ENCODE data around the gene DGKD.

Gene DGKD

GRCh38 chr2:233490831-233491230, 136.5 kb downstream of the DGKD start:
- no peak overlapping the region for H3K4me3 ChIP-seq (ENCODE audit: low read length)
- H2AFZ ChIP-seq (ENCODE audit: low read depth, low read length): no peak overlapping the region
- H3K9me3 ChIP-seq (ENCODE audit: low read length): no peaks in the 10 kb centered on the region
- peaks cover 21% of the 10 kb centered on the region for H3K36me3 ChIP-seq (ENCODE audit: insufficient read depth, low read length)
- no peaks in the 10 kb centered on the region for H3K27me3 ChIP-seq (ENCODE audit: insufficient read depth, low read length)
- no peaks in the 10 kb centered on the region for H3K4me1 ChIP-seq (ENCODE audit: insufficient read depth, low read length)

- Histone ChIP-seq H3K4me1 (ENCODE audit: insufficient read depth, low read length) (no peaks in the 10 kb centered on the region), H3K9me3 (ENCODE audit: low read length) (no peaks in the 10 kb centered on the region), H3K4me3 (ENCODE audit: low read length) (no peak overlapping the region), H3K27me3 (ENCODE audit: insufficient read depth, low read length) (no peaks in the 10 kb centered on the region), H2AFZ (ENCODE audit: low read depth, low read length) (no peak overlapping the region), H3K36me3 (ENCODE audit: insufficient read depth, low read length) (peaks cover 20% of the 10 kb centered on the region)
Measured at GRCh38 chr2:233491326-233491725, 137.0 kb downstream of the DGKD start.

GRCh38 chr2:233492078-233492477, 137.8 kb downstream of the DGKD start:
- Histone ChIP-seq H3K27me3 (ENCODE audit: insufficient read depth, low read length) (no peaks in the 10 kb centered on the region), H3K4me1 (ENCODE audit: insufficient read depth, low read length) (no peaks in the 10 kb centered on the region), H2AFZ (ENCODE audit: low read depth, low read length) (no peak overlapping the region), H3K9me3 (ENCODE audit: low read length) (no peaks in the 10 kb centered on the region), H3K4me3 (ENCODE audit: low read length) (no peak overlapping the region), H3K36me3 (ENCODE audit: insufficient read depth, low read length) (peaks cover 20% of the 10 kb centered on the region)

GRCh38 chr2:233492751-233493150, 138.5 kb downstream of the DGKD start:
- Histone ChIP-seq H3K36me3 (ENCODE audit: insufficient read depth, low read length) (peaks cover 20% of the 10 kb centered on the region), H3K27me3 (ENCODE audit: insufficient read depth, low read length) (no peaks in the 10 kb centered on the region), H3K9me3 (ENCODE audit: low read length) (no peaks in the 10 kb centered on the region), H3K4me3 (ENCODE audit: low read length) (no peak overlapping the region), H3K4me1 (ENCODE audit: insufficient read depth, low read length) (no peaks in the 10 kb centered on the region), H2AFZ (ENCODE audit: low read depth, low read length) (no peak overlapping the region)

- peaks cover 16% of the 10 kb centered on the region for H3K36me3 ChIP-seq (ENCODE audit: insufficient read depth, low read length)
- H2AFZ ChIP-seq (ENCODE audit: low read depth, low read length): no peak overlapping the region
- no peaks in the 10 kb centered on the region for H3K27me3 ChIP-seq (ENCODE audit: insufficient read depth, low read length)
Measured at GRCh38 chr2:233495503-233496496, 141.5 kb downstream of the DGKD start.

GRCh38 chr2:233497692-233498091, 143.4 kb downstream of the DGKD start:
- Histone ChIP-seq H3K36me3 (ENCODE audit: insufficient read depth, low read length) (peaks cover 11% of the 10 kb centered on the region), H2AFZ (ENCODE audit: low read depth, low read length) (no peak overlapping the region), H3K4me3 (ENCODE audit: low read length) (no peak overlapping the region), H3K4me1 (ENCODE audit: insufficient read depth, low read length) (no peaks in the 10 kb centered on the region), H3K9me3 (ENCODE audit: low read length) (peaks cover 5% of the 10 kb centered on the region), H3K27me3 (ENCODE audit: insufficient read depth, low read length) (no peaks in the 10 kb centered on the region)

More at GRCh38 chr2:233495503-233496496, 141.5 kb downstream of the DGKD start:
- no peaks in the 10 kb centered on the region for H3K9me3 ChIP-seq (ENCODE audit: low read length)
- no peaks in the 10 kb centered on the region for H3K4me1 ChIP-seq (ENCODE audit: insufficient read depth, low read length)
- H3K4me3 ChIP-seq (ENCODE audit: low read length): no peak overlapping the region

GRCh38 chr2:233498126-233498525, 143.8 kb downstream of the DGKD start:
- Histone ChIP-seq H2AFZ (ENCODE audit: low read depth, low read length) (no peak overlapping the region), H3K9me3 (ENCODE audit: low read length) (peaks cover 5% of the 10 kb centered on the region), H3K4me1 (ENCODE audit: insufficient read depth, low read length) (no peaks in the 10 kb centered on the region), H3K4me3 (ENCODE audit: low read length) (no peak overlapping the region), H3K27me3 (ENCODE audit: insufficient read depth, low read length) (no peaks in the 10 kb centered on the region), H3K36me3 (ENCODE audit: insufficient read depth, low read length) (peaks cover 7% of the 10 kb centered on the region)

- H3K36me3 ChIP-seq (ENCODE audit: insufficient read depth, low read length): peaks cover 4% of the 10 kb centered on the region
- no peak overlapping the region for H3K4me3 ChIP-seq (ENCODE audit: low read length)
- H3K9me3 ChIP-seq (ENCODE audit: low read length): peaks cover 5% of the 10 kb centered on the region
- H2AFZ ChIP-seq (ENCODE audit: low read depth, low read length): no peak overlapping the region
- H3K4me1 ChIP-seq (ENCODE audit: insufficient read depth, low read length): no peaks in the 10 kb centered on the region
- H3K27me3 ChIP-seq (ENCODE audit: insufficient read depth, low read length): no peaks in the 10 kb centered on the region
Measured at GRCh38 chr2:233499928-233500327, 145.6 kb downstream of the DGKD start.

GRCh38 chr2:233501198-233502076, 147.1 kb downstream of the DGKD start:
- H3K4me1 ChIP-seq (ENCODE audit: insufficient read depth, low read length): no peaks in the 10 kb centered on the region
- peaks cover 6% of the 10 kb centered on the region for H3K36me3 ChIP-seq (ENCODE audit: insufficient read depth, low read length)
- no peaks in the 10 kb centered on the region for H3K27me3 ChIP-seq (ENCODE audit: insufficient read depth, low read length)
- no peak overlapping the region for H2AFZ ChIP-seq (ENCODE audit: low read depth, low read length)
- H3K4me3 ChIP-seq (ENCODE audit: low read length): no peak overlapping the region
- peaks cover 5% of the 10 kb centered on the region for H3K9me3 ChIP-seq (ENCODE audit: low read length)

- peaks cover 19% of the 10 kb centered on the region for H3K36me3 ChIP-seq (ENCODE audit: insufficient read depth, low read length)
- H3K9me3 ChIP-seq (ENCODE audit: low read length): peaks cover 5% of the 10 kb centered on the region
- no peaks in the 10 kb centered on the region for H3K4me1 ChIP-seq (ENCODE audit: insufficient read depth, low read length)
- no peak overlapping the region for H2AFZ ChIP-seq (ENCODE audit: low read depth, low read length)
- no peak overlapping the region for H3K4me3 ChIP-seq (ENCODE audit: low read length)
- no peaks in the 10 kb centered on the region for H3K27me3 ChIP-seq (ENCODE audit: insufficient read depth, low read length)
Measured at GRCh38 chr2:233503481-233503880, 149.2 kb downstream of the DGKD start.

- no peaks in the 10 kb centered on the region for H3K4me1 ChIP-seq (ENCODE audit: insufficient read depth, low read length)
- H3K36me3 ChIP-seq (ENCODE audit: insufficient read depth, low read length): peaks cover 19% of the 10 kb centered on the region
- peaks cover 5% of the 10 kb centered on the region for H3K9me3 ChIP-seq (ENCODE audit: low read length)
- H3K27me3 ChIP-seq (ENCODE audit: insufficient read depth, low read length): no peaks in the 10 kb centered on the region
- no peak overlapping the region for H2AFZ ChIP-seq (ENCODE audit: low read depth, low read length)
- no peak overlapping the region for H3K4me3 ChIP-seq (ENCODE audit: low read length)
Measured at GRCh38 chr2:233503947-233504637, 149.8 kb downstream of the DGKD start.

GRCh38 chr2:233513953-233514655, 159.8 kb downstream of the DGKD start:
- H3K4me1 ChIP-seq (ENCODE audit: insufficient read depth, low read length): no peaks in the 10 kb centered on the region
- H3K27me3 ChIP-seq (ENCODE audit: insufficient read depth, low read length): no peaks in the 10 kb centered on the region
- no peak overlapping the region for H2AFZ ChIP-seq (ENCODE audit: low read depth, low read length)
- H3K36me3 ChIP-seq (ENCODE audit: insufficient read depth, low read length): peaks cover 8% of the 10 kb centered on the region
- H3K9me3 ChIP-seq (ENCODE audit: low read length): no peaks in the 10 kb centered on the region
- no peak overlapping the region for H3K4me3 ChIP-seq (ENCODE audit: low read length)

All from neuron (in vitro differentiated cells).